A549 treated with CORT108297 at 1 μM for 4 hours (cell line): Measurements from ENCODE around the gene CALML3. TPM values are rescaled to one million over a fixed set of nuclear protein-coding genes. Genes with fewer than 3 reads are reported as not detected.

Experiments used
- total RNA-seq: library from RNA; stranded (reverse); fragments of 200-300 nt; extraction: Qiagen RNA extraction; gene quantifications from 5 replicates; pipeline ENCODE4 v1.2.3, GENCODE V29; 2022

The CALML3 gene
- 0.02 TPM in 1 of 5 replicates, not detected in the others for total RNA-seq

GRCh38 chr10:5524641-5525560 lies at the start of gene CALML3:
TSS of gene CALML3 (plus strand) at chr10:5524961. CDS start at chr10:5525086, 125 bp downstream.

DNA sequence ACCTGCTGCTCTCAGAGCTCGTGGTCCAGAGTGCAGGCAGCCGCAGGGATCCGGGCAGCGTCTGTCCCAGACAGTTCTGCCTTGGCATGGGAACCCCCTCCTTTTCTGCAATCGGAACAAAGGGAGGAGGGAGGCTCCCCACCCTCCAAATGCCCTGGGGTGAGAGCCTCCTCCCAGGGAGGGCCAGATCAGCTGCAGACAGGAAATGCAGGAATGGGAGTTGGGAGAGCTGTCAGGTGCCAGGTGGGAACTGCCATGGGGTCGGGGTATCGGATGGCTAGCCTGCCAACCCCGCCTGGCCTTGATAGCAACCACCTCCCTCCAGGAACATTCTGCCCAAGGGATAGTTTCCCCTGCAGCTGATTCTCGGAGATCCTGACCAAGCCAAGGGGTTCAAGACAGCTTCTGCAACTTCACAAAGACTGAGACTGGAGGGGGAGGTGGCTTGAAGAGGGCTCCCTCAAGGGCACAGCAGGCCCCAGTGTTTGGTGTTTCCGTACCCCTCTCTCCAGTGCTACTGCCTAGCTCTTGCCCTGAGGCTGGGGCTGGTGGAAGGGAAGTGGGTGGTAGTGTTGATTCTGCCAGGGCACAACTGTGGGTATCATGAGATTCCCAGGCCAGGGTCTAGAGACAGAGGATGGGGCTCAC lies 25.1 kb upstream of the CALML3 start, which contains the start of gene CALML5:
Gene CALML5, minus strand, starts transcription at position 78 of the 648 bp plus-strand sequence. CDS start 132 bp downstream, outside the sequence.

Other genes starting within 250 kb of the CALML3 start
- gene UCN3, start 160.0 kb upstream of the CALML3 start, total RNA-seq: not detected in 5 replicates
- gene TUBAL3, start 120.1 kb upstream of the CALML3 start, total RNA-seq: 0.23 to 0.57 TPM (median 0.39 TPM) in 5 replicates
- 53.0 to 74.1 TPM (median 68.4 TPM) in 5 replicates for gene NET1, start 112.4 kb upstream of the CALML3 start, total RNA-seq
- gene CALML5, start 25.4 kb upstream of the CALML3 start, total RNA-seq: not detected in 5 replicates
- 18.2 to 23.9 TPM (median 22.7 TPM) in 5 replicates for gene ASB13, start 141.6 kb downstream of the CALML3 start, total RNA-seq
- 24.9 to 42.1 TPM (median 35.3 TPM) in 5 replicates for gene TASOR2, start 159.9 kb downstream of the CALML3 start, total RNA-seq